K562 (cell line): ENCODE measurements around the gene ATAD2B. TPM values are rescaled to one million over a fixed set of nuclear protein-coding genes. Genes with fewer than 3 reads are reported as not detected.
A peak's percentile ranks its signal among the peaks of the same experiment; 100 is the strongest.

Source experiments
- ATAC-seq: fragments of 200-7000 bp; cut with Tn5 transposase; 3 replicates; pipeline ENCODE4 v1.9.1; 2020; ENCODE audit warnings: moderate library complexity
- BruUV-seq: library from RNA; stranded (reverse); fragments of 400-500 nt; replicated peaks from 2 replicates; lab custom pipeline; 2021; lab: Mats Ljungman, UMichigan
- CTCF ChIA-PET: fragments of 300-600 bp; formaldehyde crosslinking; extraction: SDS; loops from one replicate; lab custom pipeline; 2021; ENCODE audit warnings: low intra/inter-chr PET ratio; lab: Yijun Ruan, JAX
- POLR2A ChIA-PET: fragments of 300-600, 350-650 bp; sonication (Branson Sonifier 250); formaldehyde crosslinking; extraction: SDS; loops from one replicate; lab custom pipeline; 2021; ENCODE audit warnings: antibody characterized with exemption, inconsistent platforms; lab: Yijun Ruan, JAX
- DNase-seq, 4 experiments: peaks; one replicate each; pipeline versions ENCODE4 v3.0.0 to v3.0.0-alpha.2; 2011 to 2018; ENCODE audit warnings: low spot score in 3 of 4, mixed read lengths in 3 of 4; ENCODE audit errors: extremely low read depth in 1 of 4
- FAIRE-seq: peaks from 2 replicates; lab custom pipeline; 2011; peaks lifted over from hg19 to GRCh38; lab: Jason Lieb, UNC
- H2AFZ ChIP-seq: 2 replicates; pipeline ENCODE4 v1.6.0; 2011; ENCODE audit warnings: low read depth, low read length, control low read depth, inconsistent platforms
- H3K27ac ChIP-seq: fragments of 200-600 bp; 3 replicates; pipeline ENCODE4 v1.8.0; 2011; ENCODE audit warnings: low read depth, mild to moderate bottlenecking, control low read depth, inconsistent platforms, low read length, moderate library complexity, mixed read lengths; ENCODE audit errors: extremely low read depth
- H3K27me3 ChIP-seq, 2 experiments: fragments of 300-600 bp in 1 of 2; 2 replicates in 1 of 2; 3 replicates in 1 of 2; pipeline versions ENCODE4 v1.6.0 to v1.8.0; 2011; ENCODE audit warnings: inconsistent platforms in 2 of 2, low read length in 2 of 2, mild to moderate bottlenecking in 1 of 2, mixed read lengths in 1 of 2, moderate library complexity in 1 of 2; ENCODE audit not compliant: control insufficient read depth in 2 of 2, insufficient read depth in 2 of 2
- H3K36me3 ChIP-seq: fragments of 300-600 bp; 3 replicates; pipeline ENCODE4 v1.8.0; 2011; ENCODE audit warnings: mild to moderate bottlenecking, low read length, inconsistent platforms; ENCODE audit not compliant: control insufficient read depth, insufficient read depth
- H3K4me1 ChIP-seq, 2 experiments: fragments of 200-600 bp in 1 of 2; replicated peaks in 1 of 2; 2 replicates in 1 of 2; 3 replicates in 1 of 2; pipeline versions ENCODE4 v1.5.1 to v1.8.0; 2011; ENCODE audit warnings: inconsistent platforms in 2 of 2, low read length in 2 of 2, mild to moderate bottlenecking in 1 of 2, mixed read lengths in 1 of 2, moderate library complexity in 1 of 2; ENCODE audit not compliant: control insufficient read depth in 2 of 2, insufficient read depth in 2 of 2
- H3K4me2 ChIP-seq: 2 replicates; pipeline ENCODE4 v1.6.1; 2011; ENCODE audit warnings: low read length, control low read depth, inconsistent platforms, mixed read lengths; ENCODE audit not compliant: insufficient read depth
- H3K4me3 ChIP-seq: fragments of 200-600 bp; sonication (generic), shearing (Covaris generic); 2 replicates; pipeline ENCODE4 v1.5.1; 2016; ENCODE audit warnings: control low read depth, inconsistent platforms
- H3K79me2 ChIP-seq: fragments of 200-600 bp; 3 replicates; pipeline ENCODE4 v1.8.0; 2011; ENCODE audit warnings: low read length, inconsistent platforms; ENCODE audit not compliant: control insufficient read depth, insufficient read depth
- H3K9ac ChIP-seq, 2 experiments: 2 replicates each; pipeline versions ENCODE4 v1.6.0 to v1.6.1; 2011; ENCODE audit warnings: low read depth in 2 of 2, low read length in 2 of 2, control low read depth in 1 of 2, inconsistent platforms in 1 of 2, mild to moderate bottlenecking in 1 of 2, mixed read lengths in 1 of 2; ENCODE audit not compliant: insufficient read depth in 1 of 2
- H3K9me1 ChIP-seq: one replicate; pipeline ENCODE4 v1.6.0; 2011; ENCODE audit warnings: inconsistent platforms, mild to moderate bottlenecking, low read length, moderate library complexity; ENCODE audit not compliant: control insufficient read depth, insufficient read depth
- H3K9me3 ChIP-seq: replicated peaks from 2 replicates; pipeline ENCODE4 v1.5.1; 2011; ENCODE audit warnings: low read depth, low read length, inconsistent platforms; ENCODE audit not compliant: control insufficient read depth, insufficient read depth
- H4K20me1 ChIP-seq: replicated peaks from 2 replicates; pipeline ENCODE4 v1.6.1; 2011; ENCODE audit warnings: low read length, inconsistent platforms, mixed read lengths; ENCODE audit not compliant: control insufficient read depth, insufficient read depth
- CEBPB ChIP-seq: fragments of 450-650 bp; IDR thresholded peaks from 2 replicates; pipeline ENCODE4 v1.6.1; 2016; ENCODE audit warnings: missing genetic modification characterization, missing compliant biosample characterization
- FOS ChIP-seq: IDR thresholded peaks from 3 replicates; pipeline ENCODE4 v1.6.1; 2011; ENCODE audit not compliant: insufficient read length; ENCODE audit errors: extremely low read depth
- FOXA3 ChIP-seq, 2 experiments: fragments of 450-650 bp in 1 of 2; sonication (generic) in 1 of 2; formaldehyde crosslinking; IDR thresholded peaks in 1 of 2; conservative IDR thresholded peaks in 1 of 2; 2 replicates each; pipeline versions ENCODE4 v1.4.0 to v1.8.0; 2020 to 2022; ENCODE audit warnings: mild to moderate bottlenecking in 2 of 2, missing genetic modification reagents in 1 of 2
- FOXK2 ChIP-seq, 2 experiments: fragments of 450-650 bp; IDR thresholded peaks in 1 of 2; conservative IDR thresholded peaks in 1 of 2; 2 replicates each; pipeline ENCODE4 v1.6.1; 2016; ENCODE audit warnings: low read depth in 2 of 2, mild to moderate bottlenecking in 1 of 2
- FOXM1 ChIP-seq, 2 experiments: fragments of 450-650 bp in 1 of 2; sonication (generic) in 1 of 2; formaldehyde crosslinking in 1 of 2; IDR thresholded peaks; 2 replicates each; pipeline versions ENCODE4 v1.6.1 to v1.9.0; 2017 to 2022; ENCODE audit warnings: low read depth in 2 of 2, mild to moderate bottlenecking in 2 of 2, missing genetic modification reagents in 1 of 2, moderate library complexity in 1 of 2
- HDAC1 ChIP-seq, 2 experiments: fragments of 450-650 bp; IDR thresholded peaks; 2 replicates each; pipeline ENCODE4 v1.6.1; 2016 to 2017; ENCODE audit warnings: inconsistent platforms in 1 of 2, mild to moderate bottlenecking in 1 of 2, moderate library complexity in 1 of 2
- HSF4 ChIP-seq: fragments of 250-450 bp; sonication (Bioruptor Pico); IDR thresholded peaks from 2 replicates; pipeline ENCODE4 v2.1.2; 2022; ENCODE audit warnings: mild to moderate bottlenecking, moderate library complexity, borderline replicate concordance
- JUND ChIP-seq, 2 experiments: IDR thresholded peaks; 2 replicates in 1 of 2; 3 replicates in 1 of 2; pipeline ENCODE4 v1.6.1; 2011; ENCODE audit warnings: borderline replicate concordance in 2 of 2, low read depth in 2 of 2, low read length in 2 of 2, improper control_type of control experiment in 1 of 2, missing biosample characterization in 1 of 2, missing genetic modification characterization in 1 of 2, missing genetic modification reagents in 1 of 2
- KAT2B ChIP-seq: IDR thresholded peaks from one replicate; pipeline ENCODE4 v1.6.1; 2012; ENCODE audit warnings: low read depth, mild to moderate bottlenecking, control low read depth, inconsistent platforms, low read length, moderate library complexity
- POLR2G ChIP-seq: fragments of 200-400 bp; formaldehyde crosslinking; IDR thresholded peaks from 2 replicates; pipeline ENCODE4 v1.6.1; 2017; ENCODE audit warnings: low read depth, mild to moderate bottlenecking, antibody characterized with exemption, low read length, moderate library complexity
- PPARD ChIP-seq: fragments of 250-450 bp; sonication (Bioruptor Pico); IDR thresholded peaks from 2 replicates; pipeline ENCODE4 v1.8.0; 2022; ENCODE audit warnings: inconsistent platforms, mild to moderate bottlenecking, moderate library complexity
- RBM14 ChIP-seq: fragments of 200-400 bp; formaldehyde crosslinking; IDR thresholded peaks from 2 replicates; pipeline ENCODE4 v1.6.1; 2018; ENCODE audit warnings: low read depth, mild to moderate bottlenecking, low read length, moderate library complexity, borderline replicate concordance; ENCODE audit not compliant: insufficient read depth
- RHOXF2B ChIP-seq: fragments of 250-450 bp; sonication (Bioruptor Pico); conservative IDR thresholded peaks from 2 replicates; pipeline ENCODE4 v1.5.1; 2021
- SREBF1 ChIP-seq: fragments of 150-350 bp; IDR thresholded peaks from 2 replicates; pipeline ENCODE4 v1.6.1; 2014; ENCODE audit warnings: antibody characterized with exemption, low read depth, low read length, borderline replicate concordance
- ZNF354B ChIP-seq: fragments of 250-450 bp; sonication (Bioruptor Pico); IDR thresholded peaks from 2 replicates; pipeline ENCODE4 v1.4.0; 2020
- WGBS: fragments of 100-300 bp; shearing (Covaris generic); methylation state at CpG from one replicate; pipeline ENCODE4 v1.1.6; 2016; ENCODE audit warnings: low coverage, mixed read lengths; ENCODE audit not compliant: insufficient coverage; ENCODE audit errors: missing lambda C conversion rate; 5-methylcytosine and 5-hydroxymethylcytosine counted together
- in situ Hi-C: fragments of 300-500 bp; cut with MboI; formaldehyde crosslinking; loops from 4 replicates; pipeline ENCODE4 v1.15.0; 2018; ENCODE audit warnings: inconsistent platforms, mixed read lengths
- intact Hi-C: fragments of 100-400 bp; cut with micrococcal nuclease; formaldehyde crosslinking; loops from 2 replicates; pipeline ENCODE4 v1.14.2; 2022
- polyA plus RNA-seq, 8 experiments: library from polyadenylated mRNA; depleted of rRNA in 4 of 8; stranded (reverse) in 5 of 8; unstranded in 3 of 8; fragments of >200 nt; fragmentation: Nextera tagmentation in 2 of 8; fragmentation: Illumina TruSeq in 1 of 8; extraction: Ambion mirVana in 2 of 8; extraction: Trizol in 1 of 8; gene quantifications; 2 replicates each; pipeline versions ENCODE4 v1.2.1 to v1.2.3, GENCODE V29; 2011 to 2014; ENCODE audit warnings: inconsistent platforms in 1 of 8, missing spikeins in 1 of 8
- total RNA-seq, 7 experiments: library from RNA; depleted of rRNA in 6 of 7; stranded (reverse); fragments of >200 nt in 6 of 7; fragmentation: Illumina TruSeq in 2 of 7; extraction: Trizol in 2 of 7; gene quantifications; 2 replicates each; pipeline versions ENCODE4 v1.2.1 to v1.2.3, GENCODE V29; 2011 to 2021; ENCODE audit warnings: low replicate concordance in 1 of 7
- TF ChIP-seq, protein P1 (sequence below): fragments of 450-650 bp; formaldehyde crosslinking; IDR thresholded peaks from 2 replicates; pipeline ENCODE4 v1.4.0; 2020; ENCODE audit warnings: mild to moderate bottlenecking
- TF ChIP-seq, protein P2 (sequence below): fragments of 250-450 bp; sonication (Bioruptor Pico); IDR thresholded peaks from 2 replicates; pipeline ENCODE4 v1.5.1; 2021; ENCODE audit warnings: mild to moderate bottlenecking
- TF ChIP-seq, protein P3 (sequence below): fragments of 450-650 bp; IDR thresholded peaks from one replicate; pipeline ENCODE4 v1.6.1; 2018; ENCODE audit warnings: mild to moderate bottlenecking, moderate library complexity; ENCODE audit not compliant: partially characterized antibody

The ATAD2B gene
- total and polyA plus RNA-seq, 9 of the 15 experiments (the other 6 are each of a cell fraction or from before 2014, with no cell fraction given) = 3.2 to 21.6 (median 11.4) TPM

- CTCF ChIA-PET = no interaction called here
- 61% methylated on average over 9 of the region's 9 CpGs for WGBS
- Histone ChIP-seq H4K20me1 (no peaks in the 10 kb centered on the region), H3K79me2 (no peaks in the 10 kb centered on the region), H3K36me3 (no peaks in the 10 kb centered on the region), H3K4me3 (no peak overlapping the region), H3K4me1 (peaks cover 8 to 12% of the 10 kb centered on the region in 2 experiments; a peak in 4 of 5 replicates), H3K27ac (no peak overlapping the region), H3K9me1 (no peaks in the 10 kb centered on the region), H3K9me3 (no peaks in the 10 kb centered on the region), H2AFZ (no peak overlapping the region), H3K27me3 (no peaks in the 10 kb centered on the region), H3K9ac (no peak overlapping the region), H3K4me2 (no peak overlapping the region)
- intact Hi-C loops = no loop called here
- no TSS peak for BruUV-seq
- ATAC-seq (no peak), DNase-seq (peak in 1 of 4 experiments; percentile 11), FAIRE-seq (no peak)
- POLR2A ChIA-PET = interaction anchor here (0.7 kb wide), 1 partner anchor 13 kb away, joined by 3 read pairs; no protein-coding TSS in a partner anchor
- in situ Hi-C loops = no loop called here
- TF ChIP-seq HDAC1 (IDR thresholded peaks at IDR 0.05) (no peak), RHOXF2B (no peak), KAT2B (no peak), SREBF1 (no peak), RBM14 (no peak), FOXK2 (conservative IDR thresholded peaks at IDR 0.05 in 1 of 2, IDR thresholded peaks at IDR 0.05 in 1 of 2; ENCODE audit: low read depth in 2 of 2) (no peak), CEBPB (tag) (no peak), FOS (no peak), HSF4 (CRISPR knock-in tag) (no peak), JUND (IDR thresholded peaks at IDR 0.05; ENCODE audit: borderline replicate concordance, low read depth, low read length) (no peak), JUND (tag; IDR thresholded peaks at IDR 0.05; ENCODE audit: borderline replicate concordance, low read depth, low read length) (no peak), POLR2G (no peak), PPARD (CRISPR knock-in tag) (no peak), ZNF354B (CRISPR knock-in tag) (no peak), FOXA3 (CRISPR knock-in tag; conservative IDR thresholded peaks at IDR 0.05 in 1 of 2, IDR thresholded peaks at IDR 0.05 in 1 of 2) (no peak), FOXM1 (IDR thresholded peaks at IDR 0.05; ENCODE audit: low read depth) (no peak), FOXM1 (CRISPR knock-in tag; IDR thresholded peaks at IDR 0.05; ENCODE audit: low read depth) (no peak)
- TF ChIP-seq, protein P1, sequence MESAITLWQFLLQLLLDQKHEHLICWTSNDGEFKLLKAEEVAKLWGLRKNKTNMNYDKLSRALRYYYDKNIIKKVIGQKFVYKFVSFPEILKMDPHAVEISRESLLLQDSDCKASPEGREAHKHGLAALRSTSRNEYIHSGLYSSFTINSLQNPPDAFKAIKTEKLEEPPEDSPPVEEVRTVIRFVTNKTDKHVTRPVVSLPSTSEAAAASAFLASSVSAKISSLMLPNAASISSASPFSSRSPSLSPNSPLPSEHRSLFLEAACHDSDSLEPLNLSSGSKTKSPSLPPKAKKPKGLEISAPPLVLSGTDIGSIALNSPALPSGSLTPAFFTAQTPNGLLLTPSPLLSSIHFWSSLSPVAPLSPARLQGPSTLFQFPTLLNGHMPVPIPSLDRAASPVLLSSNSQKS (CRISPR knock-in tag) = no peak
- TF ChIP-seq, protein P2, sequence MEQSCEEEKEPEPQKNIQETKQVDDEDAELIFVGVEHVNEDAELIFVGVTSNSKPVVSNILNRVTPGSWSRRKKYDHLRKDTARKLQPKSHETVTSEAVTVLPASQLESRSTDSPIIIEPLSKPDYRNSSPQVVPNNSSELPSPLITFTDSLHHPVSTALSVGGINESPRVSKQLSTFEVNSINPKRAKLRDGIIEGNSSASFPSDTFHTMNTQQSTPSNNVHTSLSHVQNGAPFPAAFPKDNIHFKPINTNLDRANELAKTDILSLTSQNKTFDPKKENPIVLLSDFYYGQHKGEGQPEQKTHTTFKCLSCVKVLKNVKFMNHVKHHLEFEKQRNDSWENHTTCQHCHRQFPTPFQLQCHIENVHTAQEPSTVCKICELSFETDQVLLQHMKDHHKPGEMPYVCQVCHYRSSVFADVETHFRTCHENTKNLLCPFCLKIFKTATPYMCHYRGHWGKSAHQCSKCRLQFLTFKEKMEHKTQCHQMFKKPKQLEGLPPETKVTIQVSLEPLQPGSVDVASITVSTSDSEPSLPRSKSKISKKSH = no peak
- TF ChIP-seq, protein P3, sequence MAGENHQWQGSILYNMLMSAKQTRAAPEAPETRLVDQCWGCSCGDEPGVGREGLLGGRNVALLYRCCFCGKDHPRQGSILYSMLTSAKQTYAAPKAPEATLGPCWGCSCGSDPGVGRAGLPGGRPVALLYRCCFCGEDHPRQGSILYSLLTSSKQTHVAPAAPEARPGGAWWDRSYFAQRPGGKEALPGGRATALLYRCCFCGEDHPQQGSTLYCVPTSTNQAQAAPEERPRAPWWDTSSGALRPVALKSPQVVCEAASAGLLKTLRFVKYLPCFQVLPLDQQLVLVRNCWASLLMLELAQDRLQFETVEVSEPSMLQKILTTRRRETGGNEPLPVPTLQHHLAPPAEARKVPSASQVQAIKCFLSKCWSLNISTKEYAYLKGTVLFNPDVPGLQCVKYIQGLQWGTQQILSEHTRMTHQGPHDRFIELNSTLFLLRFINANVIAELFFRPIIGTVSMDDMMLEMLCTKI = no peak
Measured at GRCh38 chr2:23707096-23707495, 219.8 kb downstream of the ATAD2B start.
